A673 (cell line): ENCODE results near the gene IRF2. TPM values are rescaled to one million over a fixed set of nuclear protein-coding genes. Genes with fewer than 3 reads are reported as not detected.
"Not testable (repeated sequence)": the region's sequence is repeated elsewhere in the genome, so short reads cannot be mapped to it uniquely, and the experiment has no call there.

Source experiments
- BruUV-seq: library from RNA; stranded (reverse); fragments of 400-500 nt; replicated peaks from 2 replicates; lab custom pipeline; 2021; lab: Mats Ljungman, UMichigan
- CTCF ChIA-PET: fragments of 300-600 bp; sonication (Branson Sonifier 250); formaldehyde crosslinking; loops from one replicate; lab custom pipeline; 2022; ENCODE audit warnings: antibody characterized with exemption; lab: Charles Lee
- POLR2A ChIA-PET: fragments of 300-600 bp; sonication (Branson Sonifier 250); formaldehyde crosslinking; loops from one replicate; lab custom pipeline; 2022; ENCODE audit warnings: antibody characterized with exemption; ENCODE audit not compliant: low non-redundant PET; lab: Charles Lee
- DNase-seq: peaks from one replicate; pipeline ENCODE4 v3.0.0-alpha.2; 2015; ENCODE audit warnings: low spot score
- H3K27ac ChIP-seq: fragments of 200-600 bp; sonication (generic); 2 replicates; pipeline ENCODE4 v1.5.1; 2016; ENCODE audit warnings: mixed run types, low read depth, mild to moderate bottlenecking, mixed read lengths, antibody characterized with exemption, low read length; ENCODE audit not compliant: poor library complexity, severe bottlenecking
- H3K27me3 ChIP-seq: fragments of 200-600 bp; sonication (generic); replicated peaks from 2 replicates; pipeline ENCODE4 v1.6.1; 2017; ENCODE audit warnings: mixed run types, low read depth, mild to moderate bottlenecking, mixed read lengths, antibody characterized with exemption, low read length; ENCODE audit not compliant: insufficient read depth, poor library complexity
- H3K36me3 ChIP-seq: fragments of 200-600 bp; sonication (generic); 2 replicates; pipeline ENCODE4 v1.6.1; 2016; ENCODE audit warnings: mixed run types, mild to moderate bottlenecking, mixed read lengths, antibody characterized with exemption, low read length; ENCODE audit not compliant: insufficient read depth, poor library complexity, severe bottlenecking
- H3K4me1 ChIP-seq: fragments of 200-600 bp; sonication (generic); 2 replicates; pipeline ENCODE4 v1.6.1; 2017; ENCODE audit warnings: mixed run types, mild to moderate bottlenecking, mixed read lengths, antibody characterized with exemption, low read length; ENCODE audit not compliant: insufficient read depth, poor library complexity, severe bottlenecking
- H3K4me3 ChIP-seq: fragments of 200-600 bp; sonication (generic); 2 replicates; pipeline ENCODE4 v1.5.1; 2016; ENCODE audit warnings: low read depth, mixed run types, mild to moderate bottlenecking, mixed read lengths, low read length; ENCODE audit not compliant: poor library complexity, severe bottlenecking
- H3K9me3 ChIP-seq: fragments of 200-600 bp; sonication (generic); 2 replicates; pipeline ENCODE4 v1.6.1; 2016; ENCODE audit warnings: mixed run types, low read depth, mild to moderate bottlenecking, mixed read lengths, antibody characterized with exemption, low read length; ENCODE audit not compliant: poor library complexity, severe bottlenecking
- EZH2 ChIP-seq: fragments of 200-600 bp; sonication (generic); IDR thresholded peaks from 2 replicates; pipeline ENCODE4 v1.6.1; 2017; ENCODE audit warnings: borderline replicate concordance, low read depth, mild to moderate bottlenecking, mixed read lengths, antibody characterized with exemption, low read length; ENCODE audit not compliant: poor library complexity, severe bottlenecking
- intact Hi-C: fragments of 100-400 bp; cut with micrococcal nuclease; formaldehyde crosslinking; loops from one replicate; pipeline ENCODE4 v1.10.0; 2022; ENCODE audit not compliant: unreplicated experiment
- total RNA-seq: library from RNA; stranded (reverse); gene quantifications from 2 replicates; pipeline ENCODE4 v1.2.3, GENCODE V29; 2021
- TF ChIP-seq, protein P1 (sequence below): fragments of 300-800, 200-600 bp; sonication (generic); conservative IDR thresholded peaks from 2 replicates; pipeline ENCODE4 v1.5.1; 2017; ENCODE audit warnings: low read depth, mild to moderate bottlenecking, antibody characterized with exemption, low read length, moderate library complexity, mixed read lengths

IRF2 gene
- total RNA-seq, 1 experiment from 2014 or later = 28.2 TPM

GRCh38 chr4:184342167-184342856 lies 132.0 kb downstream of the IRF2 start:
- intact Hi-C loops = no loop called here
- no peaks in the 10 kb centered on the region for H3K27me3 ChIP-seq
- no peak for DNase-seq
- H3K27ac ChIP-seq = no peak overlapping the region
- TF ChIP-seq, protein P1, sequence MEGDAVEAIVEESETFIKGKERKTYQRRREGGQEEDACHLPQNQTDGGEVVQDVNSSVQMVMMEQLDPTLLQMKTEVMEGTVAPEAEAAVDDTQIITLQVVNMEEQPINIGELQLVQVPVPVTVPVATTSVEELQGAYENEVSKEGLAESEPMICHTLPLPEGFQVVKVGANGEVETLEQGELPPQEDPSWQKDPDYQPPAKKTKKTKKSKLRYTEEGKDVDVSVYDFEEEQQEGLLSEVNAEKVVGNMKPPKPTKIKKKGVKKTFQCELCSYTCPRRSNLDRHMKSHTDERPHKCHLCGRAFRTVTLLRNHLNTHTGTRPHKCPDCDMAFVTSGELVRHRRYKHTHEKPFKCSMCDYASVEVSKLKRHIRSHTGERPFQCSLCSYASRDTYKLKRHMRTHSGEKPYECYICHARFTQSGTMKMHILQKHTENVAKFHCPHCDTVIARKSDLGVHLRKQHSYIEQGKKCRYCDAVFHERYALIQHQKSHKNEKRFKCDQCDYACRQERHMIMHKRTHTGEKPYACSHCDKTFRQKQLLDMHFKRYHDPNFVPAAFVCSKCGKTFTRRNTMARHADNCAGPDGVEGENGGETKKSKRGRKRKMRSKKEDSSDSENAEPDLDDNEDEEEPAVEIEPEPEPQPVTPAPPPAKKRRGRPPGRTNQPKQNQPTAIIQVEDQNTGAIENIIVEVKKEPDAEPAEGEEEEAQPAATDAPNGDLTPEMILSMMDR = no peak
- TF ChIP-seq EZH2 = no peak
- H3K9me3 ChIP-seq = peaks cover 4% of the 10 kb centered on the region
- ChIA-PET CTCF (no interaction called here), POLR2A (no interaction called here)
- H3K4me3 ChIP-seq = no peak overlapping the region
- no peaks in the 10 kb centered on the region for H3K36me3 ChIP-seq
- no TSS peak for BruUV-seq
- peaks cover 12% of the 10 kb centered on the region for H3K4me1 ChIP-seq

- H3K4me3 ChIP-seq, CTCF ChIA-PET, BruUV-seq, H3K9me3 ChIP-seq, intact Hi-C loops, POLR2A ChIA-PET, H3K36me3 ChIP-seq, H3K4me1 ChIP-seq, H3K27me3 ChIP-seq, H3K27ac ChIP-seq, DNase-seq: not testable (repeated sequence)
These were observed 134.8 kb downstream of the IRF2 start for GRCh38 chr4:184339398-184340193.

DNA sequence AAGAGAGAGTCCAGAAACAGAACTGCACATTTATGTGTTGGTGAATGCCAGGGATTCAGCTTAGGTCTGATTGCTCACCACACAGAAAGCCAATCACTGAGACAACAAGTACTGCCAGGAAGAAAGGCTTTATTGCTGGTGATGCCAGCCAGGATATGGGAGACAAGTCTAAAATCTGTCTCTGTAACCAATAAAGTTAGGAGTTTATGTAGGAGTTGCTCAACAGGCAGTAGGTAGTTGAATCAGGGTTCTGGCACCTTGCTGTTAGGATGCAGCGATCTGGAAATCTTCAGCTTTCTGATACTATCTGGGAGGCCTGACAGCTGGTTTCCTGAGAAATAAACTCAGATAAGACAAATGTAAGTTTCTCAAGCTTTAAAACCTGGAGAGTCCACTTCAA lies 136.4 kb downstream of the IRF2 start:
- CTCF ChIA-PET = no interaction called here

More for the DNA sequence above, 136.4 kb downstream of the IRF2 start:
- no peaks in the 10 kb centered on the region for H3K4me1 ChIP-seq
- no TSS peak for BruUV-seq
- no peaks in the 10 kb centered on the region for H3K36me3 ChIP-seq
- no peaks in the 10 kb centered on the region for H3K27me3 ChIP-seq
- peaks cover 4% of the 10 kb centered on the region for H3K9me3 ChIP-seq
- DNase-seq = no peak
- TF ChIP-seq EZH2 = no peak
- TF ChIP-seq, protein P1 = no peak
- POLR2A ChIA-PET = no interaction called here
- intact Hi-C loops = no loop called here
- no peak overlapping the region for H3K4me3 ChIP-seq
- no peak overlapping the region for H3K27ac ChIP-seq

Other genes starting within 250 kb of the IRF2 start
- gene CASP3, start 174.9 kb upstream of the IRF2 start, total RNA-seq = 52.6 and 65.5 TPM in 2 replicates
- 25.7 and 28.4 TPM in 2 replicates for gene PRIMPOL, start 175.2 kb upstream of the IRF2 start, total RNA-seq